HG03558 (cell line): ENCODE results near the gene HEPACAM2.

Experiments
- ATAC-seq: cut with Tn5 transposase; IDR thresholded peaks from one replicate; pipeline ENCODE4 v1.9.1; 2021; ENCODE audit warnings: moderate number of reproducible peaks; ENCODE audit not compliant: unreplicated experiment; ENCODE audit errors: extremely low read depth

Gene HEPACAM2

DNA sequence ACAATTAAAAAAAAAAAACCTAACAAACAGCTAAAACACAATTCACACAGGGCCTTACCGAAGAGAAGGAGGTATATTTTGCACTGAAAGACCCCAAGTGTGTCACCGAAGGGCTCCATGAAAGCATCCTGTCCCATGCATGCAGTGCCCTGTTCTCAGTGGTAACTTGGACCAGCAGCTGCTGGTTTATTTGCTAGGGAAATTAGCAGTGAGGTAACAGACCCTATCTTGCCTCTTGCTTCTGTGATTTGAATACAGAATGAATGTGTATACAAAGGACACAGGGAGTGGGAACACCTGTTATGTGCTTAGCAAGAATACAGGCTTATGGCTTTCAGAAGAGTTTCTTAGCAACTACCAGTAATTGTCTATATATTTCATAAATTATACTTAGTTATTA lies at the start of gene HEPACAM2:
Gene HEPACAM2, minus strand, starts transcription at position 160 of the 400 bp plus-strand sequence.
- no peak for ATAC-seq

DNA sequence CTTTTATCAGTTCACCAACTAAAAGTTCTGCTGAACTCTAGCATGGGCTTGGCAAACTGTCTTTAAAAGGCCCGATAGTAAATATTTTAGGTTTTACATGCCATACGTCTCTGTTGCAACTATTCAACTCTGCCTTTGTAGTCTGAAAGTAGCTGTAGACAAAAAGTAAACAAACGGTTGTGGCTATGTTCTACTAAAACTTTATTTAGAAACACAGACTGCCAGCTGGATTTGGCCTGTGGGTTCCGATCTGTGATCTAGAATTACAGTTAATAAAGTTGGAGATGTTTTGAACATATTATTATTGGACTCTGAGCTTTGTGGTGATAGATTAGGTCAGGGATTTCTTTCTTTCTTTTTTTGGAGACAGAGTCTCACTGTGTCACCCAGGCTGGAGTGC lies 39.0 kb upstream of the HEPACAM2 start:
- ATAC-seq: no peak

DNA sequence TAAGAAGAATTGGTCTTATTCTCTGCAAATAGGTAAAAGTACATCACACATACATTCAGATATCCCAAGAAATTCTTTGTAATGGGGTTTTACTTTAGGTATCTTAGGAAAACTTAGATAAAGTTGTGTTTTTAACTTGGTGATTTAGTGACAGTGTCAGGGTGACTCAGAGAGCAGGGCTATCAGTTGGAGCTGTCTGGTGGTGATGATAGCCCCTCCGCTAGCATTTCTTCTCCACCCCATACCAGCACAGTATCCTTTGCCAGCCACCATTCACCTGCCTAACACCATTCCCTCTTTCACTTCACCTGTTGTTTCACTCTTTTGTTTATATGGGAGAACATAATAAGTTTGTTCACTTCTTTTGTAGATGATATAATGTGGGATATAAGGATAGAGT lies 36.3 kb upstream of the HEPACAM2 start:
- ATAC-seq: no peak

DNA sequence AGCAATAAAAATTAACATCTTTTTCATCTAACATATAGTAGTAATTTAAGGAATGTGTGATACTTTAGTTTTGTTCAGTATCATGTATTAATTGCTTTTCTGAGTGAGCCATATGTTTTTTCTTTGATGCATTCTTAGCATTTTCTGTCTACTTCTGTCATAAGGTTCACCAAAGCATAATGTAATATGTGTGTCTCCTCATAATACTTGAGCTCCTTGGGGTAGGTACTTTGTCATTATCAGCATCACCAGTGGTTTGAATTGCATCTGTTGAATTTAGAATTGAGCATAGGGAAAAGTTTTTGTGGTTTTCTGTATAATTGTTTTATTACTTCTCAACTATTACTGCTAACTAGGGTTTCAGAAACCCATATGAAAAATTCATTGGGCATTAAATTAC lies 32.4 kb upstream of the HEPACAM2 start:
- no peak for ATAC-seq

DNA sequence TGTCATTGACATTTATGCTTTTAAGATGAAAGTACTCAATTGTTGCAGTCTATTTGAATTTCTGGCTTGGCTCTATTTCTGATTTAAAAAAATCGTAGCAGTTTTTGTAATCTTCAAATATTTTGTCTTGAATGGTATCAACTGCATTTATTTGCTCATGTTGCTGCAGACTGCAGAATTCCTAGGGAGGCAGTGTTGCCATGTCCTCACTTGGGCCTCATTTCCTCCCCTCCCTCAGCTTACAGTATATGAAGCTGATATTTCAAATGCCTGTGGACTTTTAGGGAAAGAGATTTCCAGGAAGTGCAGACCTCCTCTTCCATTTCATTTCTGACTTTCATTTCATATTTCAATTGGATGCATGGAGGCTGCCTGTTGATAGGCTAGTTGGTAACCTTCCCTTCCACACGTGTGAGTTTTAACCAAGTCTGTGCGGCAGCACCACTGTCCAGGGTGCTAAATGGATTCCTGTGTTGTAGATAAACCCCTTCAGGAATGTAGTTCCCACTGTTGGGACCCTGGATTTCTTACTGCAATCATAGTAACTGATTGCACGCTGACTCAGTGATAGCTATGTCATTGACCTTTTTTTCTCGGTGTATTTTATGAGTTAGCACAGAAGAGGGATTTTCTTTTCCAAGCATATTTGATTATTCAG lies 23.4 kb upstream of the HEPACAM2 start:
- ATAC-seq: no peak

DNA sequence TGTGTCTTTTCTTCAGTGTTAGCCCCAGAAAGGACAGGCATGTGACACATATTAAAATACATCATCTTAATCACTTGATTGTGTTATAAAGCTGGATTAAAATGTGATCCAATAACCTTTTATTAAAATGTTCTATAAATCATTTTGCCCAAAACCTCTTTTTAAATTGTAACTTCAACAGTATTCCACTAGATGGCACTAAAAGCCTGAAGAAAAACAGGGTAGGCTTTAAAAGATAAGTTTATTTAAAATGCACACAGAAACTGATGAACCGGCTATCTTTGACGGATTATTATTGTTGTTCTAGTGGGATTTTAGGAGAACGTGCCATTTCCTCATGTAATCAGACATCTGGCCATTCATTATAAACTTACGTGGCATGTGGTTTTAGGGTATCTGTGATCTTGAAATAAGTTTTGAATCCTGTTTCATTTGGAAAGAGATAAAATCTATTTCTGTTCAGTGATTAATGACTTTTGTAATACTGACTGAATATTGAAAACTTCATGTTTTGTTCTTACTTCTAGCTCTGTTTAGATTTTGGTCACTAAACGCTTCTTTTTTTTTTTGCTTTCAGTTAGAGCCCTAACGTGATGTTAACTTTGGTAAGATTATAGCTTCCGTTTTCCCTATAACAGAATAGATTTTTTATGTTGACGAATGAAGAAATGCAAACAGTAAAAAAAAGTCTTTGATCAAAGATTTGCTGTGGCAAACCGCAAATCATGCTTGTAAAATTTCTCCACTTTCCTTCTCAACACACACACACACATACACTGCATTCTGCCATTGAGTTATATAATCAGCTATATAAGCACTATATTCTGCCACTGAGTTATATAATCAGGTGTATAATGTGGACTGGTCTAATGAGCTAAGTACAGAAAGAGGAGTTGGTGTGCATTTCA lies 19.5 kb upstream of the HEPACAM2 start:
- no peak for ATAC-seq

DNA sequence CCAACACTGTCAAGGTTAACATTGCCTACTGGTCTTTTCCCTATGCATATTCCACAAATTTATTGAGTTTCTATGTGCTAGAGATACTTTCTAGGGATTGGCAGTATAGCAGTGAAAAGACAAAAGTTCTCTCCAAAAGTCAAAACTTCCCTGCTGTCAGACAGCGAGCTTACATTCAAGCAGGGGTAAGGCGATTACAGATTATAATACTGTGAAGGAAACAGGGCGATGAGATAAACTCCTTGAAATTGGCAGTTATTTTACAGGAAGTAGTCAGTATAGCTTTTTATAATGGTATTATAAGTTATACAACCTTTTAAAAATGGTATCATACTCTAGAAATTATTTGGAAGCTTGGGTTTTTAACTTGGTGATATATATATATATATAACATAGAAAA lies 15.8 kb upstream of the HEPACAM2 start:
- ATAC-seq: no peak

DNA sequence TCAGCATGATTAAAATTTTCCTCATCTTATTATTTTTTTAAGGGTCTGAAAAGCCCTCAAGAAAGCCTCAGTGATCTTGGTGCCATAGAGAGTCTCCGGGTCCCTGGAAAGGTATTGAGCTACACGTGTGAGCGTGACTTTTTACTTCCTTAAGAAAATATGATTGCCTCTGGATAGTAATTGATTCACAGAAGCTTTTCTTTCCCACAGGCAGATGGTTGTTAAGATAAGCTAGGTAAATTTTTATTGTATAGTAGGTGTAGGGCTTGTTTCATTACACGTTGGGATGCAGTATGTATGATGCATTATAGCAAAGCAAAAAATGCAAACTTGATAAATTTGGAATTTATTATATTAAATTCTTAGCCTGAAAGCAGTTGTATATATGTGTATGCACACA lies 13.6 kb upstream of the HEPACAM2 start:
- no peak for ATAC-seq

DNA sequence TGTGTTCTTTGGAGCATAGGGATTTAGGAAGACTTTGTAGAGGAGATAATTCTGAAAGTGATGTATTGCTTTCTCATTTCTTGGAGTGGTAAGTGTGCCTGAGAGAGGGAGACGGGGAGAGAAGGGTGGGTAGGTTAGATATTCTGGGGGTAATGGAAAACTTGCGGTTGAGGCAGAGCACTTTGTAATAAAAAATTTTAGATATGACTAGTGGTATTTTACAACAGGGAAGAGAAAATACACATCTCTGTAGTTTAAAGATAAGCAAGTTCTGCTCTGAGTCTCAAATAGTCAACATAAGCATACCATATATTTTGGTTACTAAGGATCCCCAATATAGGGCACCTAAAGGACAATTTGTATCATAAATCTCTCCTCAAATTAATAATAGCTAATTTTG lies 12.5 kb upstream of the HEPACAM2 start:
- no peak for ATAC-seq

DNA sequence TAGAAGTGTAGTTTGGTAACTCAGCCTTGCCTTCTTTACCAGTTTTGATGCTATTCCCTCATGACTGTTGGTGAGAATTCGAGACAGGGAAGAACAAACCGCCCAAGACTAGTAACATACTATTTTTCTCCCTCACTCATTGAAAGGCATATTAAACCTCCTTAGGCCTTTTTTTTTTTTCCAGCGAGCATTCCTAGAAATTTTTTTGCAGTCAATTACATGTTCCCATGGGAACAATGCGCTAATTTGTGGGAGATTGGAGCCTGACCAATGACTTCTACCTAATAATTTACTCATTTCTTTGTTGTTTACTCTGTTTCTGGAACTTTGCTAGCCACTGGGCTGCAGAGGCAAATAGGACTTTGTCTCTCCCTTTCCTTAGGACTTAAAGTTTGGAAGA lies 11.9 kb upstream of the HEPACAM2 start:
- ATAC-seq: no peak

DNA sequence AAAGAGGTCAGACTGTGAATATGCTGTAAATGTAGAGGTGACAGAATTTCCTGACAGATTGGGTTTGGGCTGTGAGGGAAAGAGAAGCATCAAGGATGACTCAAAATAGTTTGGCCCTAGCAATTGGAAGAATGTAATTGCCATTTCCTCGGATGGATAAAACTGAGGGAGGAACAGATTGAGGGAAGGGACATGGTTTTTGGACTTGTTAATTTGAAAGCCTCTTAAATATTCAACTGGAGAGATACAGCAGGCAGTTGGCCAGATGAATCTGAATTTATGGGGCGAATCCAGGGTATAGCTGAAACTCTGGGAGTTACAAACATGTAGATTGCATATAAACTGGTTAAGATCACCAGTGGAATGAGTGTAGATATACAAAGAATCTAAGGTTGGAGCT lies 9.3 kb upstream of the HEPACAM2 start:
- no peak for ATAC-seq

DNA sequence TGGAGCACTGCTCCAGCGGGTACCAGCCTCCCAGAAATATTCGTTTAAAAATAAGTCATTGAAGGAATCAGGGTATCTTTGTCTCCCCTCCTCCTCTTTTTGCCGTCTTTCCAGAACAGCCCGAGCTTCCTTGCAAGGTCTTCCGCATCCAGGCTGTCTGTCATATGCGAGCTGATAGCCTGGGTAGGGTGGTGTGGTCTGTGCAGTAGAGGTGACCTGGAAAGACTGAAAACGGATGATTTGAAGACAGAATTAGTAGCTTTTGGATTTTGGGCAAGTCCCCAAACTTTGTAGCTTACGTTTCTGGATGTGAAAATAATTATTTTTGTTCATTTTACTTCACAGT lies 6.4 kb upstream of the HEPACAM2 start:
- no peak for ATAC-seq

DNA sequence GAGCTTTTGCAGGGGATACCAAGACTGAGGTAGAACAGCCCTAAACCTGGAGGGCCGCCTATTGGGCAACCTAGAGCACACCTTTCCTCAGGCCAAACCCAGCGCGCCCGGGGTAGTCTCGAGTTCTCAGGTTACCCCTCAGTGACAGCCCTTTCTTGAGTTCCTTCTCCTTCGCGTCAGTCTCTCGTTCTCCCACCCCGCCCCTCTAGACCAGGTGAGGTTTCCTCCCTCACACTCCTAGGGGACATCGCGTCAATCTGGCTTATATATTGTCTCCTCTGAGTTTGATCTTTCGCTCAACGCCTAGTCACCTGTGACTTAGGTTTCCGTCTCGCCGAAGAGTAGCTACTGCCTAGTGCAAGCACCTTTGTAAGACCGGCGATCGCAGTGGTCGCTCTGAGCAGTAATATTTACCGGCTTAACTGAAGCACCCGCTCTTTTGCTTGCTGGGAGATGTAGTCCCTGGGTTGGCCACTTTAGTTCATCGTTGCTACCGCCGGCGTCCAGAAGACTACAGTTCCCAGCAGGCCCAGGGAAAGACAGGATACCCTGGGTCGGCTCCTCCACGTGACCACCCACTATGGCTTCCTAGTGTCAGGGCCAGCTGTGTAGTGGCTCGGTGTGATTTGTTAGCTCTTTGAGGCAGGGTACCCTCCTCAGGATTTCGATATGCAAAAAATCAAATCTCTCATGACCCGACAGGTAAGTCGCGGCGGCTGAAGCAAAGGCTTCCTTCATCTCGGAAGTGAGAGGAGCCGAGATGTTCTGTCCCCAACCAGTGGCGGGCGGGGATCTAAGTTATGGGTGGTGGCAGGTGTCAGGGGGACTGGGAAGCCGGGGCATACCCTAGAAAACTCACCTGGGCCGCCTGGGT lies 5.8 kb upstream of the HEPACAM2 start, which contains the start of gene VPS50:
Gene VPS50, plus strand, starts transcription at position 568 of the 874 bp plus-strand sequence. Its CDS starts 102 bp downstream, at position 670.
- peak; percentile 100 for ATAC-seq

DNA sequence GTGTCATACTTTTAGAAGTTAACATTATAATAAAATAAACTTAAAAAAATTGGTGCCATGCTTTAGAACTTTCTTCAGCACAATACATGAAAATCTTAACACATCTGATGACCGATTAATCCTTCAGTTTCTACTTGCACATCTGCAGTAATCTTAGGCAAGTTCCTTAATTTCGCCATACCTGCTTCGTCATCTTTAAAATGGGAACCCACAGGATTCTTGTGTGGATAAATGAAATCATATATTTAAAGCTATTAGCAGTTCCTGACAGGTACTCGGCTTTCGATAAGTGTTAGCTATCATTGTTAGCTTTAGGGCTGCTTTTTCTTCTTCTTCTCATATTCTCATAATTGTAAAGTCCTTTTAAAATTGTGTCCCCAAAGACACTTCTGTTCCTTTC lies 5.0 kb upstream of the HEPACAM2 start:
- no peak for ATAC-seq

DNA sequence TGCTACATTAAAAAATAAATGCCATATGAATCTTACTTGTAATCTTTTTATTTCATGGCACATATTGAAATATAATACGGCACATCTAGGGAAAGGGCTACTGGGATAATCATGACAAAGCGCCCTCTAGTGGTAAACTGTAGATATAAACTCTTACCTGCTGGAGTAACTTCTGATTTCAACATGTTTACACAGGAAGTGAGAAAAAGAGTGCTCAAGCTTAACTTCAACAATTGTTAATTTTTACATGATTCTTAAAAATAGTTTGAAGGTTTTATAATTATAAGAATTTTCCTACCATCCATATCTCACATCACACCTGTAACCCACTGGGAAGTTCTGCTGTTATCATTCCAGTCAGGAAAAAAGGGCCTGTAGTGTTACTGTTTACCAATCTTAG lies 2.0 kb upstream of the HEPACAM2 start:
- ATAC-seq: no peak

DNA sequence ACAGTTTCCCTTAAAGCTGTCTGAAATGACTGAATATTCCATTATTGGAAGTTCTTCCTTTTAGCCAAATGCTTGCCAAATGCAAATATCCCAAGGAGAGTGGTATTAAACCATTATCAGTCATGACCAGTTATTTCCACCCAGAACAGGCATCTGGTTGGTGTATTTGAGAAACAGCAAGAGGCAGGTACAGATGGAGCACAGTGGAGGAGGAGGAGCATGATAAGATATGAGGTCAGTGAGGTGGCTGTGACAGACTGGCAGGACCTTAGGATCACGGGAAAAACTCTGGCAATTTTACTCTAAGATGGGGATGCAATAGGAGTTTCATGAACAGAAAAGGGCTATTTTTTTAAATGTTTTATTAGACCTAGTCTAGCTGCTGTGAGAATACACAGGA lies 6.4 kb downstream of the HEPACAM2 start:
- ATAC-seq: no peak

DNA sequence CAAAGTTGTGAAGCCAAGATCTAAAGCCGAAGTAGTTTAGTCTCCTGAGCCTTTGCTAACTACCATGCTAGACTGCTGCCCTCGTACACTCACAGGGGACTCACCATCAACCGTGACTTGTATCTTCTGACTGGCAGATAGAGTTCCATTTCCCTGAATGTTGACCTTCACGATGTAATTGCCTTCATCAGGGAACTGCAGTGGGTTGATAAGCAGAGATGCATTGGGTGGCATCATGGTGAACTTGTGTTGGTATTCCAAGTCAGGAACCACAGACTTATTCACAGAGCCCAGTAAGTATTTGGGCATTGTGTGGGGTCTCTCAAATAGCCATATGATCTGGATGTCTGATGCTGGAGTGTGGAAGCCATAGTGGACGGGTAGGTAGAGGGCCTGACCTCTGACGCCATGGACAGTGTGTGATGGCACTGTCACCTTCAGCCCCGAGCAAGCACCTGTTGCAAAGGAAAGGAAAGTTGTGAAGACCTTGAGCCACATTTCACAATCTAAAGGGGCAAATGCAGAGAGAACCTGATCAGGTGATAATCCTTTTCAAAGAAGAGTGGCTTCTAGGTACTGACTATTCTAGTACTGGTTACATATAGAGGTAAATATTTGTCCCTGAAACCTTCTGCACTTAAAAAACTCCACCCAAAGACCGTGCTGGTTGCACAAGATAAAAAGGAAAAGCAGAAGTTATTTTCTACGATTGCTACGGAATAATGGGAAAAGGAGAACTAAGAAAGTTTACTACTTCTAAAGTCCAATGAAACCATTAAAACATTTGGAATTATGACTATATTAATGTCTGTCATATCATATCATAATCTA lies 7.1 kb downstream of the HEPACAM2 start:
- ATAC-seq: no peak

DNA sequence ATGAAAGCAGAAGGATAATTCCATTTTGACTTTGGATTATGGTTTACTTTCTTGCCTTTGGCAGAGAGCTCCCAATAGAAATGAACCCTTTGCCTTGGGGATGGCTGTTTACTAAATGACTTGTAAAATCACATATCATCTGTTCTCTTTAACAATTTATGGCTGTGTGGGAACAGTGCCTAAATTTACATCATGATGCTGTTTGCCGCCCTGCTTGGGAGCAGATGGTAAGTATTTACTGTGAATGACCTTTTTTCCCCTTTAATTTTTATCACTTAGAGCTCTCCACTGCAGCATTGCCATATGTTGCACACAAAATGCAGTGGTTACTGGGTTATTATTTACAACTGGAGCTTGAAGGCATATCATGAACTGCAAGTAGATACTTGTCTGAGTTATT lies 13.4 kb downstream of the HEPACAM2 start:
- ATAC-seq: no peak

DNA sequence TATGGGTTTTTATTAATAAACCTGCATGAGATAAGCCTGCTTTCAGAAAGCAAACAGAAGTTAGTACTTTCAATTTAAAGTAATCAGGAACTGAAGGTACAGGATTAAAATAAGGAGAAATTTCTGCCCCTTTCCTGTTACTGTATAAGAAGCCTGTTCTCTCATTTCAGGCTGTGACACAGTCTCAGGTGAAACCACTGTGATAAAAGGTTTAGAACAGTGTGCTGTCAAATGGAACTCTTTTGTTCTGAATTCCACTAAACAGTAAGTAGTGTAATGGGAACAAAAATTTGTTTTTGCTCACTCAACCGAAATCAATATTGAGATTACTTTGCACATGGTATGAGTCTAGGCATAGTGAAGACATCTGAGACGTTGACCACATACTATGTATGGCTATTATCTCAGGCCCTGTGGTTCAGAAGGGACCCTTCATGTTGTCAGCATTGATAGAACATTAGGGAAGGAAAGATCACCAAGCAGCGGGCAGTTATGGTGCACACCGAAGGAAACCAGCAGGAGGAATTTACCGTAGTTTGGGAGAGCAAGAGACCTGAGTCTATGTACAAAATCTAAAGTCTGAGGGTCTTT lies 14.9 kb downstream of the HEPACAM2 start:
- no peak for ATAC-seq

DNA sequence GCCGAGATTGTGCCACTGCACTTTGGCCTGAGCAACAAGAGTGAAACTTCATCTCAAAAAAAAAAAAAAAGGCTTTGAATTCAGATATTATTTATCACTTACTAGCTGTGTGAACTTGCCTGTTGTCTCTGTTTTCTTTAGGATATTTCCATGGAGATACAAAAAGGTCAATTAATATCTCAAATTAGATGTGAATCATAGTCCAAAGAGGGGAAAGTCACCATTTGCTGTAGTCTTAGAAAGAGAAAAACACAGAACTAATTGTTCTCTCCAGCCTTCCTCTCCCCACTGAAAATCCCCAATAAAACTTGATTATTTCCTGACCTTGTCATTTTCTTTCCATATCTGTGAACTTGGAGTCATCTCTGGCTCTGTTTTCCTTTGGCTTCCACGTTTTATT lies 21.2 kb downstream of the HEPACAM2 start:
- ATAC-seq: no peak
